AG04450 (cell line): ENCODE measurements around the gene TIGD4. TPM values are rescaled to one million over a fixed set of nuclear protein-coding genes. Genes with fewer than 3 reads are reported as not detected.
"Not testable (repeated sequence)": the region's sequence is repeated elsewhere in the genome, so short reads cannot be mapped to it uniquely, and the experiment has no call there.

Experiments used
- CTCF ChIA-PET: fragments of 300-600, 350-600 bp; formaldehyde crosslinking; extraction: SDS; loops from one replicate; lab custom pipeline; 2022; ENCODE audit warnings: antibody characterized with exemption, inconsistent platforms; lab: Charles Lee
- POLR2A ChIA-PET: fragments of 350-600 bp; formaldehyde crosslinking; extraction: SDS; loops from one replicate; lab custom pipeline; 2021; ENCODE audit warnings: antibody characterized with exemption, inconsistent platforms; lab: Yijun Ruan, JAX
- DNase-seq: peaks from one replicate; pipeline ENCODE4 v3.0.0-alpha.2; 2011; ENCODE audit warnings: low read depth, low spot score
- H3K27ac ChIP-seq: one replicate; pipeline ENCODE4 v1.5.1; 2012; ENCODE audit warnings: low read depth, low read length, control low read depth
- H3K27me3 ChIP-seq: one replicate; pipeline ENCODE4 v1.6.0; 2012; ENCODE audit warnings: low read length; ENCODE audit not compliant: control insufficient read depth, insufficient read depth
- H3K4me3 ChIP-seq: 2 replicates; pipeline ENCODE4 v1.5.1; 2011; ENCODE audit warnings: mild to moderate bottlenecking, low read depth, low read length, control low read depth
- H3K9me3 ChIP-seq: 2 replicates; pipeline ENCODE4 v1.5.1; 2012; ENCODE audit warnings: low read length; ENCODE audit not compliant: control insufficient read depth, insufficient read depth
- CTCF ChIP-seq: IDR thresholded peaks from 2 replicates; pipeline ENCODE4 v1.5.1; 2011; ENCODE audit warnings: low read depth, low read length, control low read depth, inconsistent platforms
- polyA plus RNA-seq: library from polyadenylated mRNA; depleted of rRNA; stranded (reverse); fragments of >200 nt; gene quantifications from 2 replicates; pipeline ENCODE4 v1.2.3, GENCODE V29; 2011

TIGD4 gene
- polyA plus RNA-seq, 1 experiment, result not detected

- Histone ChIP-seq H3K9me3 (no peaks in the 10 kb centered on the region; the same call in 1 of the 2 replicates), H3K27me3 (peaks cover 6% of the 10 kb centered on the region), H3K27ac (no peak overlapping the region), H3K4me3 (no peak overlapping the region)
- ChIA-PET POLR2A (no interaction called here), CTCF (no interaction called here)
- TF ChIP-seq CTCF, result no peak
- DNase-seq, result no peak
Observed at GRCh38 chr4:152776352-152776751, 3.2 kb downstream of the TIGD4 start.

GRCh38 chr4:152773953-152774352, 5.6 kb downstream of the TIGD4 start:
- Histone ChIP-seq H3K27ac (no peak overlapping the region), H3K4me3 (no peak overlapping the region), H3K9me3 (no peaks in the 10 kb centered on the region), H3K27me3 (peaks cover 6% of the 10 kb centered on the region)
- ChIA-PET CTCF (no interaction called here), POLR2A (no interaction called here)
- no peak for TF ChIP-seq CTCF
- DNase-seq, result no peak

- H3K27me3 ChIP-seq, result peaks cover 3% of the 10 kb centered on the region
- POLR2A ChIA-PET, result no interaction called here
Observed at GRCh38 chr4:152773339-152773738, 6.2 kb downstream of the TIGD4 start.

GRCh38 chr4:152771741-152772533, 7.6 kb downstream of the TIGD4 start:
- Histone ChIP-seq H3K27me3 (peaks cover 2% of the 10 kb centered on the region), H3K27ac (no peak overlapping the region), H3K9me3 (no peaks in the 10 kb centered on the region), H3K4me3 (no peak overlapping the region)
- TF ChIP-seq CTCF, result no peak
- ChIA-PET CTCF (interaction anchor here (0.7 kb wide), 1 partner anchor 1655 kb away, joined by 5 read pairs; no protein-coding TSS in a partner anchor), POLR2A (no interaction called here)
- no peak for DNase-seq

More at GRCh38 chr4:152773339-152773738, 6.2 kb downstream of the TIGD4 start:
- Histone ChIP-seq H3K4me3 (no peak overlapping the region), H3K27ac (no peak overlapping the region), H3K9me3 (no peaks in the 10 kb centered on the region)
- no peak for DNase-seq
- CTCF ChIA-PET, result no interaction called here
- no peak for TF ChIP-seq CTCF

GRCh38 chr4:152765069-152765737, 14.3 kb downstream of the TIGD4 start:
- H3K4me3 ChIP-seq, POLR2A ChIA-PET, DNase-seq, H3K9me3 ChIP-seq, H3K27me3 ChIP-seq, H3K27ac ChIP-seq, CTCF ChIA-PET: not testable (repeated sequence)
